Measurements from ENCODE around the gene CAPN11.

DNA sequence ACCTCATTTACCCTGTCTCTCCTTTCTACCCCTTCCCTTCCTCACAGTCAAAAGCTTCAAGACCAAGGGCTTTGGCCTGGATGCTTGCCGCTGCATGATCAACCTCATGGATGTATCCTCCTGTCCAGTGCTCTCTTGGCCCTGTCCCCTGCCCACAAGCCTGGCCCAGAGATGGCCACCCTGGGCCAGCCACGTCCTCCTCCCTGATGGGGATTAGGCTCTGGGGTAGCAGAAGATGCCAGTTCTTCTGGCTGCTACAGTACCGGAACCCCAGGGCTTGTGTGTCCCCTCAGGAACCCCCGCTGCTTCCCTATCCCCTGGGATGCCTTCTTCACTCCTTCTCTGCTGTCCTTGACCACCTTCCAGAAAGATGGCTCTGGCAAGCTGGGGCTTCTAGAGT, 22.3 kb downstream of the CAPN11 start:
- TF ChIP-seq, protein P1, sequence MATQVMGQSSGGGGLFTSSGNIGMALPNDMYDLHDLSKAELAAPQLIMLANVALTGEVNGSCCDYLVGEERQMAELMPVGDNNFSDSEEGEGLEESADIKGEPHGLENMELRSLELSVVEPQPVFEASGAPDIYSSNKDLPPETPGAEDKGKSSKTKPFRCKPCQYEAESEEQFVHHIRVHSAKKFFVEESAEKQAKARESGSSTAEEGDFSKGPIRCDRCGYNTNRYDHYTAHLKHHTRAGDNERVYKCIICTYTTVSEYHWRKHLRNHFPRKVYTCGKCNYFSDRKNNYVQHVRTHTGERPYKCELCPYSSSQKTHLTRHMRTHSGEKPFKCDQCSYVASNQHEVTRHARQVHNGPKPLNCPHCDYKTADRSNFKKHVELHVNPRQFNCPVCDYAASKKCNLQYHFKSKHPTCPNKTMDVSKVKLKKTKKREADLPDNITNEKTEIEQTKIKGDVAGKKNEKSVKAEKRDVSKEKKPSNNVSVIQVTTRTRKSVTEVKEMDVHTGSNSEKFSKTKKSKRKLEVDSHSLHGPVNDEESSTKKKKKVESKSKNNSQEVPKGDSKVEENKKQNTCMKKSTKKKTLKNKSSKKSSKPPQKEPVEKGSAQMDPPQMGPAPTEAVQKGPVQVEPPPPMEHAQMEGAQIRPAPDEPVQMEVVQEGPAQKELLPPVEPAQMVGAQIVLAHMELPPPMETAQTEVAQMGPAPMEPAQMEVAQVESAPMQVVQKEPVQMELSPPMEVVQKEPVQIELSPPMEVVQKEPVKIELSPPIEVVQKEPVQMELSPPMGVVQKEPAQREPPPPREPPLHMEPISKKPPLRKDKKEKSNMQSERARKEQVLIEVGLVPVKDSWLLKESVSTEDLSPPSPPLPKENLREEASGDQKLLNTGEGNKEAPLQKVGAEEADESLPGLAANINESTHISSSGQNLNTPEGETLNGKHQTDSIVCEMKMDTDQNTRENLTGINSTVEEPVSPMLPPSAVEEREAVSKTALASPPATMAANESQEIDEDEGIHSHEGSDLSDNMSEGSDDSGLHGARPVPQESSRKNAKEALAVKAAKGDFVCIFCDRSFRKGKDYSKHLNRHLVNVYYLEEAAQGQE (IDR thresholded peaks at IDR 0.05), result no peak
- TF ChIP-seq, protein P2, sequence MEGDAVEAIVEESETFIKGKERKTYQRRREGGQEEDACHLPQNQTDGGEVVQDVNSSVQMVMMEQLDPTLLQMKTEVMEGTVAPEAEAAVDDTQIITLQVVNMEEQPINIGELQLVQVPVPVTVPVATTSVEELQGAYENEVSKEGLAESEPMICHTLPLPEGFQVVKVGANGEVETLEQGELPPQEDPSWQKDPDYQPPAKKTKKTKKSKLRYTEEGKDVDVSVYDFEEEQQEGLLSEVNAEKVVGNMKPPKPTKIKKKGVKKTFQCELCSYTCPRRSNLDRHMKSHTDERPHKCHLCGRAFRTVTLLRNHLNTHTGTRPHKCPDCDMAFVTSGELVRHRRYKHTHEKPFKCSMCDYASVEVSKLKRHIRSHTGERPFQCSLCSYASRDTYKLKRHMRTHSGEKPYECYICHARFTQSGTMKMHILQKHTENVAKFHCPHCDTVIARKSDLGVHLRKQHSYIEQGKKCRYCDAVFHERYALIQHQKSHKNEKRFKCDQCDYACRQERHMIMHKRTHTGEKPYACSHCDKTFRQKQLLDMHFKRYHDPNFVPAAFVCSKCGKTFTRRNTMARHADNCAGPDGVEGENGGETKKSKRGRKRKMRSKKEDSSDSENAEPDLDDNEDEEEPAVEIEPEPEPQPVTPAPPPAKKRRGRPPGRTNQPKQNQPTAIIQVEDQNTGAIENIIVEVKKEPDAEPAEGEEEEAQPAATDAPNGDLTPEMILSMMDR (IDR thresholded peaks at IDR 0.05; ENCODE audit: low read depth, low read length, missing input control), result no peak
- TF ChIP-seq, protein P3, sequence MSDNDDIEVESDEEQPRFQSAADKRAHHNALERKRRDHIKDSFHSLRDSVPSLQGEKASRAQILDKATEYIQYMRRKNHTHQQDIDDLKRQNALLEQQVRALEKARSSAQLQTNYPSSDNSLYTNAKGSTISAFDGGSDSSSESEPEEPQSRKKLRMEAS (IDR thresholded peaks at IDR 0.05), result no peak
- TF ChIP-seq FOXA1 (IDR thresholded peaks at IDR 0.05), result no peak
- TF ChIP-seq FOXA2 (IDR thresholded peaks at IDR 0.05), result no peak
- TF ChIP-seq SP1 (IDR thresholded peaks at IDR 0.05), result no peak

Data from liver (tissue), 3 donors.